Fibroblast of villous mesenchyme (primary cell): ENCODE measurements around the gene ARHGEF28. TPM values are rescaled to one million over a fixed set of nuclear protein-coding genes. Genes with fewer than 3 reads are reported as not detected.

ENCODE experiments used
- DNase-seq: peaks from one replicate; pipeline ENCODE4 v3.0.0-alpha.2; 2010; ENCODE audit warnings: low read depth
- H3K4me3 ChIP-seq: 2 replicates; pipeline ENCODE4 v1.5.1; 2011; ENCODE audit warnings: low read depth, mild to moderate bottlenecking, low read length
- total RNA-seq: library from RNA; depleted of rRNA; stranded (reverse); fragments of >200 nt; gene quantifications from 2 replicates; pipeline ENCODE4 v1.2.3, GENCODE V29; 2012
- TF ChIP-seq, protein P1 (sequence below): IDR thresholded peaks from 2 replicates; pipeline ENCODE4 v1.5.1; 2012; ENCODE audit warnings: low read depth, mild to moderate bottlenecking, low read length; ENCODE audit not compliant: insufficient read depth

The ARHGEF28 gene
- total RNA-seq, 1 donor, result 40.2 TPM

GRCh38 chr5:73883646-73884045, 257.6 kb downstream of the ARHGEF28 start:
- no peak overlapping the region for H3K4me3 ChIP-seq
- peak; percentile 33 for DNase-seq
- TF ChIP-seq, protein P1, sequence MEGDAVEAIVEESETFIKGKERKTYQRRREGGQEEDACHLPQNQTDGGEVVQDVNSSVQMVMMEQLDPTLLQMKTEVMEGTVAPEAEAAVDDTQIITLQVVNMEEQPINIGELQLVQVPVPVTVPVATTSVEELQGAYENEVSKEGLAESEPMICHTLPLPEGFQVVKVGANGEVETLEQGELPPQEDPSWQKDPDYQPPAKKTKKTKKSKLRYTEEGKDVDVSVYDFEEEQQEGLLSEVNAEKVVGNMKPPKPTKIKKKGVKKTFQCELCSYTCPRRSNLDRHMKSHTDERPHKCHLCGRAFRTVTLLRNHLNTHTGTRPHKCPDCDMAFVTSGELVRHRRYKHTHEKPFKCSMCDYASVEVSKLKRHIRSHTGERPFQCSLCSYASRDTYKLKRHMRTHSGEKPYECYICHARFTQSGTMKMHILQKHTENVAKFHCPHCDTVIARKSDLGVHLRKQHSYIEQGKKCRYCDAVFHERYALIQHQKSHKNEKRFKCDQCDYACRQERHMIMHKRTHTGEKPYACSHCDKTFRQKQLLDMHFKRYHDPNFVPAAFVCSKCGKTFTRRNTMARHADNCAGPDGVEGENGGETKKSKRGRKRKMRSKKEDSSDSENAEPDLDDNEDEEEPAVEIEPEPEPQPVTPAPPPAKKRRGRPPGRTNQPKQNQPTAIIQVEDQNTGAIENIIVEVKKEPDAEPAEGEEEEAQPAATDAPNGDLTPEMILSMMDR, result no peak

GRCh38 chr5:73887688-73888087, 261.7 kb downstream of the ARHGEF28 start:
- DNase-seq, result no peak
- H3K4me3 ChIP-seq, result no peak overlapping the region
- TF ChIP-seq, protein P1, result no peak

DNA sequence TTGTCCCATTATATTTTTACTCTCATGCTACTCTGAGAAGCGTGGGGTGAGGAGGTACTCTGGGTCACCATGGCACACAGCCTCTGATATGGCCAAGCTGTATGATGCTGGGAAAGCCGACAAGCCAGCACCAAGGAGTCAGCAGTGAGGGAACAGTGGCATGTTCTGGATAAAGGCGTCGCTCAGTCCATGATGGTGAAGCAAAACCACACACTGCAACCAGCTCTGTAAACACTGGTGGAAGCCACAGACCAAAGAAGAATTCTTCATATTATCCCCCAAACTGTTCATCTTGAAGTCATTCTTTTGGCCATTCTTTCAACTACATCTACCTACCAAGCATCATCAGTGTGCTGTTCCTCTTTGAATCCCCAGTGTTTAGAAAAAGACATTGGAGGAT, 264.6 kb downstream of the ARHGEF28 start:
- TF ChIP-seq, protein P1, result no peak
- H3K4me3 ChIP-seq, result no peak overlapping the region
- DNase-seq, result no peak

DNA sequence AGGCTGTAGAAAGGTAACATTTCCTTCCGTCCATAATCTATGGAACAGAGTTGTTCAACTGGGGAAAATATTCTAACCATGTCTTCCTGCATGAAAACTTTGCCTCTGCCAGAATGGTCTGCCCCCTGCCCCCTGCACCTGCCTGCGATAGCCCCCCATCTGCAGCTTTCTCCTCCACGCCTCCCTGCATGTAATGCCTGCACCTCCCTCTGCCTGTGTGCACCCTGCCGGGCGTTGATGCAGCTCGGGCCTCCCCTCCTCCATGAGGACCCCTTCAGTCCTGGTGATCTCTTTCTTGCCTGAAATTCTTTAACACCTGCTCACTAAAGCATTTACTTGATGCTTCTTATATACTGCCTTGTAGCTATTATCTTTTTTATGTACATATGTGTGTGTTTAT, 266.2 kb downstream of the ARHGEF28 start:
- no peak overlapping the region for H3K4me3 ChIP-seq
- TF ChIP-seq, protein P1, result no peak
- no peak for DNase-seq

- peak; percentile 63 for DNase-seq
- TF ChIP-seq, protein P1, result no peak
- no peak overlapping the region for H3K4me3 ChIP-seq
Observed at GRCh38 chr5:73892806-73893205, 266.8 kb downstream of the ARHGEF28 start.

DNA sequence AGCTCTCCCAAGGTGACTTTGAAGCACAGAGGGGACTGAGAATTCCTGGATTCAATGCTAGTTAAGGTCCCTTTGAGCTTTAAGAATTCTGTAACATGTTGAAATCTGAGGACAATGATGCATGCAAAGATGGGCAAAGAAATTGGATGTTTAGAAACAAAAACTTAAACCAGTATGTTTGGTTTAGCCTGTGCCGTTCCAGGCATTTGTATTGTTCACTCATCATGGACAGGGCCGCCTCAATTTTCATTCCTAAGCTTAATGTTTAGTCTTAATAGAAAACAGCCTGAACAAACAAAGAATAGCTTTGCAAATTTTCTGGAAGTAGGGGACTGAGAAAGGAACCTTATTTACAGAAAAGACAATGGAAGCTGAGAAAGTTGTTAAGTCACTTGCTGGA, 267.8 kb downstream of the ARHGEF28 start:
- H3K4me3 ChIP-seq, result no peak overlapping the region
- TF ChIP-seq, protein P1, result no peak
- no peak for DNase-seq

GRCh38 chr5:73894860-73895259, 268.9 kb downstream of the ARHGEF28 start:
- TF ChIP-seq, protein P1, result no peak
- no peak overlapping the region for H3K4me3 ChIP-seq
- no peak for DNase-seq
